ENCODE measurements around the gene PUS10. TPM values are rescaled to one million over a fixed set of nuclear protein-coding genes. Genes with fewer than 3 reads are reported as not detected.

PUS10 gene
- total and polyA plus RNA-seq, 2 of the 8 experiments (the other 6 are each of a cell fraction or from before 2014, with no cell fraction given), result 1.3 to 3.1 TPM

- no peak for TF ChIP-seq NANOG (IDR thresholded peaks at IDR 0.05; ENCODE audit: insufficient read depth, low read depth, low read length, poor library complexity, severe bottlenecking)
- TF ChIP-seq E2F6 (IDR thresholded peaks at IDR 0.05), result no peak
Measured at GRCh38 chr2:60934165-60934722, 83.8 kb downstream of the PUS10 start (continued).
